Fibroblast of skin of scalp (primary cell): ENCODE results near the gene CCDC38.

Experiments used
- DNase-seq: peaks from one replicate; pipeline ENCODE4 v3.0.0-alpha.2; 2013

The CCDC38 gene

GRCh38 chr12:95960241-95960640 is 17.8 kb upstream of the CCDC38 start:
- DNase-seq: no peak

GRCh38 chr12:95959107-95959506 is 16.7 kb upstream of the CCDC38 start:
- no peak for DNase-seq

GRCh38 chr12:95956557-95957145 is 14.2 kb upstream of the CCDC38 start:
- no peak for DNase-seq

GRCh38 chr12:95955549-95956159 is 13.2 kb upstream of the CCDC38 start:
- no peak for DNase-seq

- no peak for DNase-seq
Observed at GRCh38 chr12:95953000-95953399, 10.6 kb upstream of the CCDC38 start.

GRCh38 chr12:95951515-95951914 is 9.1 kb upstream of the CCDC38 start:
- DNase-seq: no peak

GRCh38 chr12:95949477-95950206 is 7.2 kb upstream of the CCDC38 start:
- DNase-seq: no peak

GRCh38 chr12:95944108-95944704 is 1.8 kb upstream of the CCDC38 start:
- no peak for DNase-seq

- peak; percentile 44 for DNase-seq
Observed at GRCh38 chr12:95943330-95943842, 972 bp upstream of the CCDC38 start, which contains the start of gene AMDHD1. Gene AMDHD1, plus strand, starts transcription at chr12:95943331. Its CDS starts 68 bp downstream, at chr12:95943399.

GRCh38 chr12:95942101-95942523 is 302 bp downstream of the CCDC38 start:
- DNase-seq: no peak

GRCh38 chr12:95940514-95940913 is 1.9 kb downstream of the CCDC38 start:
- no peak for DNase-seq

- peak; percentile 37 for DNase-seq
Observed at GRCh38 chr12:95922231-95922630, 20.2 kb downstream of the CCDC38 start.

- no peak for DNase-seq
Observed at GRCh38 chr12:95919110-95919509, 23.3 kb downstream of the CCDC38 start.

- DNase-seq: peak; percentile 50
Observed at GRCh38 chr12:95918194-95918993, 24.0 kb downstream of the CCDC38 start.

GRCh38 chr12:95909871-95910270 is 32.5 kb downstream of the CCDC38 start:
- no peak for DNase-seq

GRCh38 chr12:95908573-95908972 is 33.8 kb downstream of the CCDC38 start:
- peak; percentile 70 for DNase-seq

- no peak for DNase-seq
Observed at GRCh38 chr12:95898081-95898480, 44.3 kb downstream of the CCDC38 start.

- DNase-seq: no peak
Observed at GRCh38 chr12:95896846-95897245, 45.6 kb downstream of the CCDC38 start.

GRCh38 chr12:95890958-95891357 is 51.5 kb downstream of the CCDC38 start:
- no peak for DNase-seq

GRCh38 chr12:95887311-95887710 is 55.1 kb downstream of the CCDC38 start:
- DNase-seq: peak; percentile 53

- DNase-seq: no peak
Observed at GRCh38 chr12:95884998-95885397, 57.4 kb downstream of the CCDC38 start.

- no peak for DNase-seq
Observed at GRCh38 chr12:95882873-95883272, 59.5 kb downstream of the CCDC38 start.
